Activated naive CD8-positive, alpha-beta T cell (primary cell): ENCODE data around the gene FAM117B.
A peak's percentile ranks its signal among the peaks of the same experiment; 100 is the strongest.

Source experiments
- H3K27ac Mint-ChIP-seq: one replicate; pipeline ENCODE4 v1.8.0; 2021; ENCODE audit warnings: mixed read lengths
- H3K27me3 Mint-ChIP-seq: one replicate; pipeline ENCODE4 v1.8.0; 2021; ENCODE audit warnings: mixed read lengths
- H3K36me3 Mint-ChIP-seq: one replicate; pipeline ENCODE4 v1.8.0; 2021; ENCODE audit warnings: mixed read lengths
- H3K4me1 Mint-ChIP-seq: one replicate; pipeline ENCODE4 v1.8.0; 2021; ENCODE audit warnings: low read depth, mixed read lengths
- H3K4me3 Mint-ChIP-seq: one replicate; pipeline ENCODE4 v1.8.0; 2021; ENCODE audit warnings: mild to moderate bottlenecking, mixed read lengths
- H3K9me3 Mint-ChIP-seq: one replicate; pipeline ENCODE4 v1.8.0; 2021; ENCODE audit warnings: low read depth, mixed read lengths

The FAM117B gene

DNA sequence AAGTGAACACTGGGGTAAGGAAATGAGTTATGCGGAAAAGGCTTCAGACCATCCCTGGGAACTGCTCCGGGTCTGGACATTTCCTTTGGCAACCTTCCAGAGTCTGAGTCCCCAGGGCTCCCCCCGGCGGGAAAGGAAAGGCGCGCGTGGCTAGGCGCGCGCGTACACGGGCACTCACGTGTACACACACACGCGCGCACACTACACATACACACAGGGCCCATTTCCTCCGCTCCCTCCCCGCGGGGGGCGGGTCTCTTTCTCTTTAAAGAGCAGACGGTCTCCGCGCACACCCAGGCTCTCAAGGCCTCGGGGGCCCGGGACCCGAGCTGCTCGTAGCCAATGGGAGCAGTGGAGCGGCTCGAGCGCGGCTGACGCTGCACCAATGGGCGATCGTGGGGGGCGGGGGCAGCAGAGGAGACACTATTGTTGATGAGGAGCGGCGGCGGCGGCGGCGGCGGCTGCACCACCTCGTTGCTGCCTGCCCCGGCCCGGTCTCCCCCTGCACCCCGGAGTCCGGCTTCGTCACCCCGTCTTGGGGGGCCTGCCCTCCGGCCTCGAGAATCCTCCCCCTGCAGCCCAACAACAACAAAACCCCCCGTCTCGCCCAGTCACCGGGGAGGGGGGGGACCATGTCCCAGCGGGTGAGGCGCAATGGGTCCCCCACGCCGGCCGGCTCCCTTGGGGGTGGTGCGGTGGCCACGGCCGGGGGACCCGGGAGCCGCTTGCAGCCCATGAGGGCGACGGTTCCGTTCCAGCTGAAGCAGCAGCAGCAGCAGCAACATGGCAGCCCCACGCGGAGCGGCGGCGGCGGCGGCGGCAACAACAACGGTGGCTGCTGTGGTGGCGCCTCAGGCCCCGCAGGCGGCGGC is at the start of gene FAM117B:
Gene FAM117B, plus strand, starts transcription at position 414 of the 872 bp plus-strand sequence. Its CDS starts 219 bp downstream, at position 633.
- peaks cover 61% of the 10 kb centered on the region for H3K4me1 Mint-ChIP-seq
- peak within 1 kb of the TSS; percentile 96 for H3K4me3 Mint-ChIP-seq
- no peaks in the 10 kb centered on the region for H3K36me3 Mint-ChIP-seq
- peak within 1 kb of the TSS; percentile 98 for H3K27ac Mint-ChIP-seq
- no peaks in the 10 kb centered on the region for H3K9me3 Mint-ChIP-seq
- H3K27me3 Mint-ChIP-seq: no peaks in the 10 kb centered on the region

DNA sequence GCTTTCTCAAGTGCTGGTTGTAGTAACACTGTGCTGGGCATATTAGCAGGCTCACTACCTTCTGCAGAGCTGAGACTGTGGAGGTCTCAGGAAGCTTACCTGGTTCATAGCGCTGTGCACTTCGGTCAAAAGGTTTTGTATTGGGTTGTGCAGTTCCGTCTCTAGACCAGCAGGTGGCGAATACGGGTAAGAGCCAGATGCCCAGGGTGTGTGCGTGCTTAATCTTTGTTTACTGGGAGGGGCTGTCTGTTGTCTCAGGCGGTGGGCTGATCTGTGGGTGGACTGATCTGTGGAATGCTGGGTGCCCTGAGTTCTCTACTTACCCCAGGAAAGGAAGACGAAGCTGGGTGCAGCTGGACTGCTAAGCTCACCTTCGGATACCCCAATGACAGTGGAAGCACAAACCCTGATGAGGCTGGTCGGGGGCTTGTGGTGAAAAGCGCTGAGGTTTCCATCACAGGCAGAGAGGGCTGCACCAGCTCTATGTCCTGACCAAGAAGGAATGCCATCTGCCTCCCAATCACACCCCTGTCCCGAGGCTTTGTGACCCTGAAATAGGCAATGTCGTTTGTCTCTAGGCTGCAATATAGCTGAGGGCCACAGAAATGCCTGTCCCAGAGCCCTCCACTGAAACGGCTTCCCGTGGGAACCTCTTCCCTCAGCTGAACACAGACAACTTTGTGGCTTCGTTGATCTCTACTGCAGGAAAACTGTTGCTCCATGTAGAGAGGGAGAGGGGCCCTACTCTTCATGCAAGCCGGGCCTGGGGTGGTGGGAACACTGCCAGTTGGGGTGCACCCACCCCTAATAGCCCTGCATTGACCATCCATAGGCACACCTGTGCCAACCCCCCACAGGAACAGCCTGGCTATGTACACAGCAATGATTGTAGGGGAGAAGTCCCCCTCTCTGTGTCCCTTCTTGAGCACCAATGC is 45.9 kb upstream of the FAM117B start:
- Mint-ChIP-seq H3K27me3 (no peaks in the 10 kb centered on the region), H3K4me1 (peaks cover 7% of the 10 kb centered on the region), H3K36me3 (no peaks in the 10 kb centered on the region), H3K27ac (peak overlapping the region; percentile 37), H3K9me3 (no peaks in the 10 kb centered on the region), H3K4me3 (no peak overlapping the region)

DNA sequence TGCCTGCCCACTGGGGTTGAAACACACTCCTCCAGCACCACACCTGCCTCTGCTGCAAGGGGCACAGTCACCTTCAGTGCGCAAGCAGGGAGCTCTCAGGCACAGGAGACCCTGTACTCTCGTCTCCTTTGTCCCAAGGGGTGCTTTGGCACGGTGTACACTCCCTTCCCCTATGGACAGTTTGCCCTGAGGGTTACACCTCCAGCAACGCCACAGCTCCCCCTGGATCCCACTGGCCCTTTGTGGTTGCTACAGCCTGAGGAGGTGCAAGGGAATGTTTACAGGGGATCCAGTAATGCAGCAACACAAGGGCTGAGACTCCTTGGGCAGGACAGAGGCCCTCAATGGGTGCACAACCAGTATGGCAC is 45.2 kb upstream of the FAM117B start:
- peaks cover 7% of the 10 kb centered on the region for H3K4me1 Mint-ChIP-seq
- no peaks in the 10 kb centered on the region for H3K27me3 Mint-ChIP-seq
- H3K9me3 Mint-ChIP-seq: no peaks in the 10 kb centered on the region
- no peak overlapping the region for H3K27ac Mint-ChIP-seq
- H3K36me3 Mint-ChIP-seq: no peaks in the 10 kb centered on the region
- no peak overlapping the region for H3K4me3 Mint-ChIP-seq

DNA sequence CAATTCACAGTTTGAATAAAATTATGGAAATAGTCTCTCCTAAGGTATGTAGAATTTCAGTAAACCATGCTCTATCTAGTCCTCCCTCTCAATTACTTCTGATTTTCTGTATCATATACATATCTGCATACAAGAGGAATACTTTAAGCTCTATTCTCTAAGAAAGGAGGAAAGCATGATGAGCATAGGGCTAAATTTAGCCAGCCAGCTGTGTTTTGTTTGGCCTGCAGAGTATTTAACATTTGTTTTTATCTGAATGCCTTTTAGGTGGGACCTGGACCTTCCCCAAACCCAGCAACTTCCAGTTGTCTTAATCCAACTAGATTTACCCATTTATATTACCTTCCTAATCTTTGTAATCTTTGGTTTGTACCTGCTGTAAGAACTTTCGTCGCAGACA is 42.2 kb upstream of the FAM117B start:
- Mint-ChIP-seq H3K36me3 (no peaks in the 10 kb centered on the region), H3K27me3 (no peaks in the 10 kb centered on the region), H3K27ac (no peak overlapping the region), H3K9me3 (no peaks in the 10 kb centered on the region), H3K4me1 (peaks cover 9% of the 10 kb centered on the region), H3K4me3 (no peak overlapping the region)

DNA sequence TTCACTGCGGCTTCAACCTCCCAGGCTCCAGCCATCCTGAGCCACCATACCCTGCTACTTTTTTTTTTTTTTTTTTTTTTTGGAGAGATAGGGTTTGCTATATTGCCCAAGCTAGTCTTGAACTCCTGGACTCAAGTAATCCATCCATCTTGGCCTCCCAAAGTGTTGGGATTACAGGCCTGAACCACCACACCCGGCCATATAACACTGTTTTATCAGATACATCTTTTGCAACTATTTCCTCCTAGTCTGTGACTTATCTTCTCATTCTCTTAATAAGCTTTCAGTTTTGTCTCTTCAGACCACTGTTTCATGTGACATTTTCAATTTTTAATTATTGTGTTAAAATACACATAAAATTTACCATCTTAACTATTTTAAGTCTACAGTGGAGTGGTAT is 35.7 kb upstream of the FAM117B start:
- Mint-ChIP-seq H3K9me3 (no peaks in the 10 kb centered on the region), H3K4me1 (peaks cover 4% of the 10 kb centered on the region), H3K27me3 (no peaks in the 10 kb centered on the region), H3K4me3 (no peak overlapping the region), H3K27ac (no peak overlapping the region), H3K36me3 (no peaks in the 10 kb centered on the region)

DNA sequence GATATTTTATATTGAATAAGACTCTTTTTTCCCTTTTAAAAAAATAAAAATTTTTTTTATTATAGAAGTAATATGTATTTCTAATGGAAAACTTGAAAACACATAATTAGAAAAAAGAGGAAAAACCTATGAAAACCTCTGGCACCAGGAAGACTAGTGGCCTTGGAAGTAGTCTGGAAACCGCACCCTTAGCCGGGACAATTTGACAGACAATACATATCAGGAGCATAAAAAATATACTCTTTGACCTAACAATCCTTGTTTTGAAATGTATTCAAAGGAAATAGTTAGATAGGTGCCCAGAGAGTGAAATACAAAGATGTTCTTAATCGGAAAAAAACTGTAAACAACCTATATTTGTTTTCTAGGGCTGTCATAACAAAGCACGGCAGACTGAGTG is 34.9 kb upstream of the FAM117B start:
- Mint-ChIP-seq H3K4me1 (peaks cover 9% of the 10 kb centered on the region), H3K36me3 (no peaks in the 10 kb centered on the region), H3K4me3 (no peak overlapping the region), H3K27me3 (no peaks in the 10 kb centered on the region), H3K9me3 (no peaks in the 10 kb centered on the region), H3K27ac (no peak overlapping the region)

DNA sequence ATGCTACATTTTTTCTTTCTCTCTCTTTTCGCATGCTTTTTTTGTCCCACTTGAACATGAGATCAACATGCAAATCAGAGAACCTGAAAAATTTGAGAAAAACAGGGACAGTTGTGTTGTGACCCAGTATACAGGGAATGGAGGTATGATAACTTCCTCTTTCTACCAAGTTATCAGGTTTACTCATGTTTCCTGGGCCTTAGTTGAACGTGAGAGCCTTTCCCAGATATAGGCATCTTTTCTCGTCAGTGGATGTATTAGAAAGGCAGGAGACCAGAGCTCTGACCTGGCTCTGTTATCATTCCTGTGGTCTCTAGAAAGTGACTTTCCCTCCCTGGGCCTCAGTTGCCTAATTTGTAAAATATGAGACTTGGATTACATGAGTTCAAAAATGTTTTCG is 30.1 kb upstream of the FAM117B start:
- no peaks in the 10 kb centered on the region for H3K36me3 Mint-ChIP-seq
- peaks cover 13% of the 10 kb centered on the region for H3K4me1 Mint-ChIP-seq
- peak overlapping the region; percentile 27 for H3K4me3 Mint-ChIP-seq
- peak overlapping the region; percentile 83 for H3K27ac Mint-ChIP-seq
- no peaks in the 10 kb centered on the region for H3K27me3 Mint-ChIP-seq
- H3K9me3 Mint-ChIP-seq: no peaks in the 10 kb centered on the region

DNA sequence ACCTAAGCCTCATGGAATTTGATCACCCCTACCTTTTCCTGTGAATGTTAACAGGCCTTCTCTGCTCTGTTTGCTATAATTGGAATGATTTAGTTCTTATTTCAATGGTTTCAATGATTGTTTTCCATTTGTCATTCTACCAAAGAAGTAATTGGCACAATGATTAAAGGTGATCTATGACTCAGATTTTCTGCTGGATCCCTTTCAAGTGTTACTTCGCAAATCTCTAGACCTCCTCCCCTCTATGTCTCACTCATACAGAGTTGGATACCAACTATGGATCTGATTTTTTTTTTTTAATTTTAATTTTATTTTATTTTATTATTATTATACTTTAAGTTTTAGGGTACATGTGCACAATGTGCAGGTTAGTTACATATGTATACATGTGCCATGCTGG is 29.6 kb upstream of the FAM117B start:
- Mint-ChIP-seq H3K4me1 (peaks cover 17% of the 10 kb centered on the region), H3K4me3 (peak overlapping the region; percentile 27), H3K27ac (peak overlapping the region; percentile 83)

DNA sequence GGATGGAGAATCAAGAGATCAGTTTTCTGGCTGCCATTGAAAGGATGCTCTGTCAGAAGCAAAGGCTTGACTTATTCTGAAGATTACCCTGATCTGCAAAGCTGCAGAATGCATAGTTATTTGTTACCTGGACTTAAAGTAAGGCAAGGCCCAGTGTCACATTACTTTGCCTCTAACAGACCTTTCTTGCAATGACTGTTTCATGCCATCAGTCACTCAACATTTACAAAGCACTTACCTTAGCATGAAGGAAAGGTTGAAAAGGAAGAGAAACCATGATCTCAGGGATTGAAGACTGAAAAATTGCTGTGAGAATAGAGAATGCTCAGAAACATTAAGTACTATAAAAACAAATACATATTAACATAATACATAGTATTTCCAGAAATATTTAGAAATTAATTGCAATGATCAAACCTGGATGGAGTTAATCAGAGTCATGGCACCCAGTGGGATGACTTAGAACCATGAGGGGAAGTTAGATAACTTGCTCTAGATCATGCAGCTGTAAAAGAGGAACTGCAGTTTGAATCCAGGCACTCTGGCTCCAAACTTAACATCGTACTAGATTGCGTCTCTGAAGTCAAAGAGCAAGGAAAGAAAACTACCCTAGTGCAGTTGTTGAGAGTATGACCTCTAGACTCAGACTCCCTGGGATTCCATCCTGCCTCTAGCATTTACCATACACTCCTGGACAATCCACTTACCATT is 26.5 kb upstream of the FAM117B start:
- peaks cover 17% of the 10 kb centered on the region for H3K4me1 Mint-ChIP-seq
- no peaks in the 10 kb centered on the region for H3K27me3 Mint-ChIP-seq
- no peak overlapping the region for H3K4me3 Mint-ChIP-seq
- H3K9me3 Mint-ChIP-seq: no peaks in the 10 kb centered on the region
- H3K36me3 Mint-ChIP-seq: no peaks in the 10 kb centered on the region
- no peak overlapping the region for H3K27ac Mint-ChIP-seq

More for the DNA sequence above, 29.6 kb upstream of the FAM117B start:
- H3K36me3 Mint-ChIP-seq: no peaks in the 10 kb centered on the region
- no peaks in the 10 kb centered on the region for H3K9me3 Mint-ChIP-seq
- H3K27me3 Mint-ChIP-seq: no peaks in the 10 kb centered on the region

DNA sequence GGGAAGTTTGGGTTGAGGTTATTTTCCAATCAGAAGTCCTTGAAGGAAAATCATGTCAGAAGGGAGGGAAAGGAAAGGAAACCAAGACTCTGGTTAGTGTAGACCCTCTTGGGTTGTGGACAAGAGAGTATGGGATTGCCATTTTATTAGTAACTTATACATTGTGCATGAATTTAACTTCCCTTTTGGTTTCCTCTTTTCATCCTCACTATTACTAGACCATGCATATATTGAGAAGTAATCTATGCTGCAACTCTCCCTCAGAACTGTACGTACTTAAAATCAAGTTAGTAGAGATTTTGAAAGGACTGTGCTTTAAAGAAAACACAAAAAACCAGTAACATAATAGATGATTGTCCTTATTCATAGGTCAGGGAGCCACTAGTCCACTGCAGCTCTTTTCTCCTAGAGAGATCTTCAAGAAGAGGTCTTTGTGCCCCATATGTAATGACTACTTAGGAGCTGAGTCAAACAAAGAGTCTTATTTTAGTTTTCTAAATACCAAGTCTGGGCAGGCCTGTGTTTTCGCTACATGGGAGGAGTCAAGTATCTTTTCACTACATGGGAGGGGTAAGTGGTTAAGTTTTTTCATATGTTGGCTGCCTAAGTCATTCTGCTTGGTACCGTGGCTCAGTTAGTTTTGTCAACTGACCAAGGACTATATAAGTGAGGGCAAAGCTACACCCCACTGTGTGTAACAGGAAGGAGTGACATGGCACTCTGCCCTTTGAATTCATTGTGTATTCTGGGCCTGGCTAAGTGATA is 25.2 kb upstream of the FAM117B start:
- Mint-ChIP-seq H3K4me1 (peaks cover 13% of the 10 kb centered on the region), H3K27me3 (no peaks in the 10 kb centered on the region), H3K9me3 (no peaks in the 10 kb centered on the region), H3K27ac (no peak overlapping the region), H3K36me3 (no peaks in the 10 kb centered on the region), H3K4me3 (no peak overlapping the region)

DNA sequence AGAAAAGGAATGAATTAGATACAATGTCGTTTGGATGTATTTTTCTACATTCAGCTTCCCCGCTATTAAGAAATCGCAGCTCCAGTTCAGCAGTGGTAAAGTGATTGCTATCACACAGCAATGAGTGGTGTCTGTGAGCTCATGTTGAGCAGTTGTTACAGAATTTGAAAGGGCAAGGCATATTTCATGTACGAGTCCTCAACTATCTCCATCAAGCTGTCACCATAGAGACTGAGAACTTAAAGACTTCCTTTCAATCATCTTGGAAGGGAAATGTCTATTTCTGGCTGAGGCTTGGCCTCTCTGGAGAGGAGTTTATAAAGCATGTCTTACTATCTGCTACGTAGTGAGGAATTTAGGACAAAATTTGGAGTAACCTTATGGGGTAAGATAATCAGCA is 24.4 kb upstream of the FAM117B start:
- peaks cover 6% of the 10 kb centered on the region for H3K4me1 Mint-ChIP-seq
- H3K9me3 Mint-ChIP-seq: no peaks in the 10 kb centered on the region
- H3K4me3 Mint-ChIP-seq: no peak overlapping the region
- H3K36me3 Mint-ChIP-seq: no peaks in the 10 kb centered on the region
- no peaks in the 10 kb centered on the region for H3K27me3 Mint-ChIP-seq
- H3K27ac Mint-ChIP-seq: no peak overlapping the region

DNA sequence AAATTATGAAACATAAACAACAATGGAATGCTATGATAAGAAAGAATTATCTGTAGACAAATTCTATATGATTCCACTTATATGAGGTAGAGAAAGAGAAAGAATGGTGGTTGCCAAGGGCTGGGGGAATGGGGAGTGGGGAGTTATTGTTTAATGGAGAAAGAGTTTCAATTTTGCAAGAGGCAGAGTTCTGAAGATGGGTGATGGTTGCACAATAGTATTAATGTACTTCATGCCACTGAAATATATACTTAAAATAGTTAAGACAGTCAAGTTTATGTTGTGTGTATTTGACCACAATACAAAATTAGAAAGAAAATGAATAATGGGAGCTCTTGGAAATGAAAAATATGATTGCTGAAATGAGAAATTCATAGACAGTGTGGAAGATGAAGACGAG is 22.6 kb upstream of the FAM117B start:
- no peaks in the 10 kb centered on the region for H3K9me3 Mint-ChIP-seq
- H3K4me1 Mint-ChIP-seq: peaks cover 6% of the 10 kb centered on the region
- no peaks in the 10 kb centered on the region for H3K27me3 Mint-ChIP-seq
- H3K4me3 Mint-ChIP-seq: no peak overlapping the region
- no peak overlapping the region for H3K27ac Mint-ChIP-seq
- H3K36me3 Mint-ChIP-seq: no peaks in the 10 kb centered on the region

DNA sequence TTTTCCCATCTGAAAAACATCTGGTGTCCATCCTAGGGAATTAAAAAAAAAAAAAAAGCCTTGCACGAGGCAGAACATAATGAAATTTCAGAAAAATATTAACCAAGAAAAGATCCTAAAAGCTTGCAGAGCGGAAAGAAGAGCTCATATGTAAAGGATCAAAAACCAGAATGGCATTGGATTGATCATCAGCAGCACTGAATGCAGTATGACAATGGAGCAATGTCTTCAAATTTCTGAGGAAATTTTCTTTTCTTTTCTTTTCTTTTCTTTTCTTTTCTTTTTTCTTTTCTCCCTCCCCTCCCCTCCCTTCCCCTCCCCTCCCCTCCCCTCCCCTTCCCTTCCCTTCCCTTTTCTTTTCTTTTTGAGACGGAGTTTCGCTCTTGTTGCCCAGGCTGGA is 21.3 kb upstream of the FAM117B start:
- H3K27me3 Mint-ChIP-seq: no peaks in the 10 kb centered on the region
- H3K9me3 Mint-ChIP-seq: no peaks in the 10 kb centered on the region
- peaks cover 6% of the 10 kb centered on the region for H3K4me1 Mint-ChIP-seq
- no peak overlapping the region for H3K4me3 Mint-ChIP-seq
- no peak overlapping the region for H3K27ac Mint-ChIP-seq
- H3K36me3 Mint-ChIP-seq: no peaks in the 10 kb centered on the region

DNA sequence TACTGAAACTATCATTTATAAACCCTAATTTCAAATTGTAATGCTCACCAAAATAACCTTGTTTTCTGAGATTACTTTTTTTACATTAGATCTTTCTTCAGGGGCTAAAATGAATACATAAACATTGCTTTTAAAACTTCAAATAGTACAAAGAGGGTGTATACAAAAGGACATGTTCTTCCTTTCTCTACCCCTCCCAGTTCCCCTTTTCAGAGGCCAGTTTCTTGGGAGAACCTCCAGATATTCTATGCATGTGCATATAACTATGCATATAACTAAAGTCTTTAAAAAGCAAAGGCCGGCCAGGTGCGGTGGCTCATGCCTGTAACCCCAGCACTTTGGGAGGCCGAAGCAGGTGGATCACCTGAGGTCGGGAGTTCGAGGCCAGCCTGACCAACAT is 10.6 kb upstream of the FAM117B start:
- H3K27me3 Mint-ChIP-seq: no peaks in the 10 kb centered on the region
- no peaks in the 10 kb centered on the region for H3K36me3 Mint-ChIP-seq
- no peaks in the 10 kb centered on the region for H3K9me3 Mint-ChIP-seq
- H3K4me3 Mint-ChIP-seq: no peak overlapping the region
- peaks cover 3% of the 10 kb centered on the region for H3K4me1 Mint-ChIP-seq
- H3K27ac Mint-ChIP-seq: no peak overlapping the region
